Fibroblast of lung (primary cell): ENCODE data around the gene EPS15.

ENCODE experiments used
- EZH2 ChIP-seq: IDR thresholded peaks from 2 replicates; pipeline ENCODE4 v1.5.1; 2012; ENCODE audit warnings: low read length, control low read depth, mild to moderate bottlenecking; ENCODE audit errors: missing control alignments
- TF ChIP-seq, protein P1 (sequence below), 2 donors: IDR thresholded peaks in 1 of 2; conservative IDR thresholded peaks in 1 of 2; 1 replicate in 1 of 2; 2 replicates in 1 of 2; pipeline ENCODE4 v1.5.1; 2011 to 2012; ENCODE audit warnings: low read length in 2 of 2, control low read depth in 1 of 2, inconsistent platforms in 1 of 2, low read depth in 1 of 2, mild to moderate bottlenecking in 1 of 2

DNA sequence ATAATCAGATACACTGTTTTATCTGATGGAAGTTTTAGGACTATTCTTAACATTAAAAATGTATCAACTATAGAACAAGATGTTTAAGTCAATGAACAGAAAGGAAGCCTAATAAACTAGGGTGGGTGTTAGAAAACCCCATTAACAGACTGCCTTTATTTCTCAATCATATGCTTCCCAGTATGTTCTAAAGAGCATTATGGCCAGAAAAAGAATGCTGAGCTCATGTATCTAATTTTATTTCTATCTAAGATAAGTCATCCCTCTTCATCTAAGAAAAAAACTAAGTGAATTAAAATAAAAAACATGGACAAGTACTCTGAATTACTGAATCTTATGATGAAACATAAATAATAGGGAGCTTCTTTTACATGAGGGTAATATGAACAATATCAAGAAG lies 102.2 kb downstream of the EPS15 start:
- TF ChIP-seq, protein P1, sequence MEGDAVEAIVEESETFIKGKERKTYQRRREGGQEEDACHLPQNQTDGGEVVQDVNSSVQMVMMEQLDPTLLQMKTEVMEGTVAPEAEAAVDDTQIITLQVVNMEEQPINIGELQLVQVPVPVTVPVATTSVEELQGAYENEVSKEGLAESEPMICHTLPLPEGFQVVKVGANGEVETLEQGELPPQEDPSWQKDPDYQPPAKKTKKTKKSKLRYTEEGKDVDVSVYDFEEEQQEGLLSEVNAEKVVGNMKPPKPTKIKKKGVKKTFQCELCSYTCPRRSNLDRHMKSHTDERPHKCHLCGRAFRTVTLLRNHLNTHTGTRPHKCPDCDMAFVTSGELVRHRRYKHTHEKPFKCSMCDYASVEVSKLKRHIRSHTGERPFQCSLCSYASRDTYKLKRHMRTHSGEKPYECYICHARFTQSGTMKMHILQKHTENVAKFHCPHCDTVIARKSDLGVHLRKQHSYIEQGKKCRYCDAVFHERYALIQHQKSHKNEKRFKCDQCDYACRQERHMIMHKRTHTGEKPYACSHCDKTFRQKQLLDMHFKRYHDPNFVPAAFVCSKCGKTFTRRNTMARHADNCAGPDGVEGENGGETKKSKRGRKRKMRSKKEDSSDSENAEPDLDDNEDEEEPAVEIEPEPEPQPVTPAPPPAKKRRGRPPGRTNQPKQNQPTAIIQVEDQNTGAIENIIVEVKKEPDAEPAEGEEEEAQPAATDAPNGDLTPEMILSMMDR (conservative IDR thresholded peaks at IDR 0.05 in 1 of 2, IDR thresholded peaks at IDR 0.05 in 1 of 2; ENCODE audit: low read depth in 1 of 2, low read length in 2 of 2) = no peak
- TF ChIP-seq EZH2 = no peak
